SK-N-MC (cell line): ENCODE results near the gene CLTRN.

Source experiments
- EZH2 ChIP-seq: fragments of 200-600 bp; sonication (generic); IDR thresholded peaks from one replicate; pipeline ENCODE4 v1.6.1; 2017; ENCODE audit warnings: antibody characterized with exemption
- FOXP2 ChIP-seq: optimal IDR thresholded peaks from 2 replicates; pipeline ENCODE3; 2011; ENCODE audit warnings: mild to moderate bottlenecking, moderate library complexity; ENCODE audit not compliant: insufficient read depth; ENCODE audit errors: extremely low read length, control extremely low read depth
- POLR2AphosphoS5 ChIP-seq: IDR thresholded peaks from 2 replicates; pipeline ENCODE4 v1.6.1; 2012; ENCODE audit warnings: mild to moderate bottlenecking, low read depth, low read length, borderline replicate concordance

- no peak for TF ChIP-seq EZH2
- TF ChIP-seq POLR2AphosphoS5, result no peak
- no peak for TF ChIP-seq FOXP2
Measured at GRCh38 chrX:15599461-15599860, 65.1 kb downstream of the CLTRN start.
